Tibial nerve (tissue), 4 donors: ENCODE data around the gene ATP5MK. TPM values are rescaled to one million over a fixed set of nuclear protein-coding genes. Genes with fewer than 3 reads are reported as not detected.

Experiments
- DNase-seq, 2 donors: peaks; one replicate each; pipeline ENCODE4 v3.0.0-alpha.2; 2019; ENCODE audit warnings: low spot score in 2 of 2
- H3K27ac ChIP-seq, 4 donors: fragments of 200-600 bp; sonication (generic) in 3 of 4; one replicate each; pipeline ENCODE4 v1.5.1; 2017 to 2019; ENCODE audit warnings: mild to moderate bottlenecking in 1 of 4
- H3K27me3 ChIP-seq, 2 donors: fragments of 200-600 bp; sonication (generic) in 1 of 2; one replicate each; pipeline versions ENCODE4 v1.5.1 to v1.6.0; 2017 to 2019
- H3K36me3 ChIP-seq, 3 donors: fragments of 200-600 bp; sonication (generic); one replicate each; pipeline ENCODE4 v1.5.1; 2018 to 2019
- H3K4me1 ChIP-seq, 4 donors: fragments of 200-600 bp; sonication (generic) in 3 of 4; one replicate each; pipeline ENCODE4 v1.5.1; 2017 to 2019
- H3K4me3 ChIP-seq, 4 donors: fragments of 200-600 bp; sonication (generic) in 3 of 4; one replicate each; pipeline ENCODE4 v1.5.1; 2017 to 2019; ENCODE audit warnings: mild to moderate bottlenecking in 1 of 4, moderate library complexity in 1 of 4
- H3K9me3 ChIP-seq, 4 donors: fragments of 200-600 bp; sonication (generic) in 3 of 4; one replicate each; pipeline ENCODE4 v1.5.1; 2017 to 2019
- CTCF ChIP-seq, 5 experiments: fragments of 200-600 bp in 3 of 5; fragments of 450-650 bp in 2 of 5; sonication (generic) in 3 of 5; IDR thresholded peaks; one replicate each; pipeline ENCODE4 v1.5.1; 2016 to 2019; ENCODE audit warnings: antibody characterized with exemption in 5 of 5, mild to moderate bottlenecking in 3 of 5, moderate library complexity in 2 of 5
- EP300 ChIP-seq, 2 donors: sonication (generic); formaldehyde crosslinking; IDR thresholded peaks; one replicate each; pipeline ENCODE4 v1.6.1; 2017; ENCODE audit warnings: antibody characterized with exemption in 2 of 2, mild to moderate bottlenecking in 1 of 2
- POLR2A ChIP-seq, 2 donors: fragments of 450-650 bp; IDR thresholded peaks; one replicate each; pipeline ENCODE4 v1.6.1; 2017; ENCODE audit warnings: antibody characterized with exemption in 2 of 2, mild to moderate bottlenecking in 2 of 2, moderate library complexity in 2 of 2
- WGBS, 2 donors: methylation state at CpG; one replicate each; pipeline ENCODE4 v1.1.5; 2018; 5-methylcytosine and 5-hydroxymethylcytosine counted together
- total RNA-seq, 4 donors: library from RNA; depleted of rRNA; stranded (reverse); fragments of >200 nt; gene quantifications; one replicate each; pipeline ENCODE4 v1.1.0, GENCODE V29; 2016

The ATP5MK gene
- 100 to 1,000 TPM; 139 to 343 (median 202) TPM for total RNA-seq

- WGBS, 2 donors = 0 to 1% methylated on average over 50 to 56 of the region's 56 CpGs
- H3K4me1 ChIP-seq = peaks cover 0 to 49% (median 21%) of the 10 kb centered on the region in 4 donors
Measured at GRCh38 chr10:103396067-103396788, at the start of gene ATP5MK, which contains the start of gene PDCD11. Gene ATP5MK, minus strand, starts transcription at chr10:103396475. Its CDS starts 4,018 bp downstream, at chr10:103392457. Gene PDCD11, plus strand, starts transcription at chr10:103396626. Its CDS starts 1,801 bp downstream, at chr10:103398427.

GRCh38 chr10:103445366-103445765, 49.1 kb upstream of the ATP5MK start:
- H3K4me1 ChIP-seq = peaks cover 0 to 67% (median 35%) of the 10 kb centered on the region in 4 donors

More at GRCh38 chr10:103396067-103396788, at the start of gene ATP5MK, which contains the start of gene PDCD11:
- peak; percentile 94 to 98 for DNase-seq
- Histone ChIP-seq H3K27me3 (no peaks in the 10 kb centered on the region), H3K36me3 (peaks cover 0 to 40% (median 0%) of the 10 kb centered on the region in 3 donors), H3K27ac (peak within 1 kb of the TSS; percentile 50 to 91 (median 88)), H3K9me3 (no peaks in the 10 kb centered on the region), H3K4me3 (peak within 1 kb of the TSS; percentile 78 to 97 (median 88))
- peak in 1 of 2 donors; percentile 82 for TF ChIP-seq EP300 (IDR thresholded peaks at IDR 0.05)
- peak in 1 of 5 experiments; percentile 25 for TF ChIP-seq CTCF (IDR thresholded peaks at IDR 0.05)
- peak in 1 of 2 donors; percentile 49 for TF ChIP-seq POLR2A (IDR thresholded peaks at IDR 0.05)

GRCh38 chr10:103444478-103444877, 48.2 kb upstream of the ATP5MK start:
- no peaks in the 10 kb centered on the region for H3K27me3 ChIP-seq
- peaks cover 0 to 100% (median 8%) of the 10 kb centered on the region in 3 donors for H3K36me3 ChIP-seq
- no peaks in the 10 kb centered on the region for H3K9me3 ChIP-seq
- H3K27ac ChIP-seq = peak overlapping the region in 2 of 4 donors; percentile 87 to 91
- no peak overlapping the region for H3K4me3 ChIP-seq
- peaks cover 0 to 58% (median 27%) of the 10 kb centered on the region in 4 donors for H3K4me1 ChIP-seq
- TF ChIP-seq POLR2A (IDR thresholded peaks at IDR 0.05) (no peak), CTCF (IDR thresholded peaks at IDR 0.05) (no peak), EP300 (IDR thresholded peaks at IDR 0.05) (no peak)
- DNase-seq = no peak
- 72 to 78% methylated on average over 10 of the region's 10 CpGs for WGBS, 2 donors

More at GRCh38 chr10:103445366-103445765, 49.1 kb upstream of the ATP5MK start:
- peak overlapping the region; percentile 54 to 91 (median 82) for H3K27ac ChIP-seq
- H3K4me3 ChIP-seq = no peak overlapping the region
- no peaks in the 10 kb centered on the region for H3K9me3 ChIP-seq
- no peaks in the 10 kb centered on the region for H3K27me3 ChIP-seq
- TF ChIP-seq CTCF (IDR thresholded peaks at IDR 0.05) (no peak), POLR2A (IDR thresholded peaks at IDR 0.05) (no peak), EP300 (IDR thresholded peaks at IDR 0.05) (no peak)
- DNase-seq = no peak
- WGBS, 2 donors = 78% methylated on average over 8 to 9 of the region's 9 CpGs
- peaks cover 0 to 99% (median 8%) of the 10 kb centered on the region in 3 donors for H3K36me3 ChIP-seq

- Histone ChIP-seq H3K27me3 (no peaks in the 10 kb centered on the region), H3K4me3 (no peak overlapping the region), H3K4me1 (peaks cover 0 to 49% (median 19%) of the 10 kb centered on the region in 4 donors), H3K36me3 (peaks cover 0 to 100% (median 8%) of the 10 kb centered on the region in 3 donors), H3K27ac (peak overlapping the region in 1 of 4 donors; percentile 34), H3K9me3 (no peaks in the 10 kb centered on the region)
- TF ChIP-seq CTCF (IDR thresholded peaks at IDR 0.05) (no peak), POLR2A (IDR thresholded peaks at IDR 0.05) (no peak), EP300 (IDR thresholded peaks at IDR 0.05) (no peak)
- DNase-seq = no peak
- WGBS, 2 donors = 82 to 92% methylated on average over 23 of the region's 23 CpGs
Measured at GRCh38 chr10:103443475-103444185, 47.4 kb upstream of the ATP5MK start.
